Endothelial cell of umbilical vein (primary cell): ENCODE data around the gene FAM53B. TPM values are rescaled to one million over a fixed set of nuclear protein-coding genes. Genes with fewer than 3 reads are reported as not detected.

Experiments used
- BruUV-seq: library from RNA; stranded (reverse); fragments of 400-500 nt; replicated peaks from 2 replicates; lab custom pipeline; 2021; lab: Mats Ljungman, UMichigan
- CTCF ChIA-PET: fragments of 300-600, 350-600 bp; sonication (Branson Sonifier 250); formaldehyde crosslinking; loops from one replicate; lab custom pipeline; 2021; ENCODE audit warnings: antibody characterized with exemption, inconsistent platforms; lab: Charles Lee
- POLR2A ChIA-PET: fragments of 300-600, 350-600 bp; sonication (Branson Sonifier 250); formaldehyde crosslinking; loops from one replicate; lab custom pipeline; 2021; ENCODE audit warnings: antibody characterized with exemption, inconsistent platforms; lab: Charles Lee
- DNase-seq: peaks from one replicate; pipeline ENCODE4 v3.0.0-alpha.2; 2011; ENCODE audit warnings: low read depth, low spot score
- FAIRE-seq: peaks from 2 replicates; lab custom pipeline; 2011; peaks lifted over from hg19 to GRCh38; lab: Jason Lieb, UNC
- H2AFZ ChIP-seq: 2 replicates; pipeline ENCODE4 v1.6.0; 2012; ENCODE audit warnings: low read depth, low read length, control low read depth, inconsistent platforms
- H3K27ac ChIP-seq: 2 replicates; pipeline ENCODE4 v1.5.1; 2011; ENCODE audit warnings: low read depth, mild to moderate bottlenecking, control low read depth, low read length, moderate library complexity; ENCODE audit not compliant: insufficient read depth
- H3K27me3 ChIP-seq, 2 experiments: 2 replicates each; pipeline versions ENCODE4 v1.6.0 to v1.6.1; 2011; ENCODE audit warnings: low read length in 2 of 2, mixed read lengths in 1 of 2; ENCODE audit not compliant: control insufficient read depth in 2 of 2, insufficient read depth in 2 of 2
- H3K36me3 ChIP-seq, 2 experiments: 2 replicates in 1 of 2; 3 replicates in 1 of 2; pipeline ENCODE4 v1.5.1; 2011; ENCODE audit warnings: low read length in 2 of 2, mild to moderate bottlenecking in 1 of 2, moderate library complexity in 1 of 2; ENCODE audit not compliant: control insufficient read depth in 2 of 2, insufficient read depth in 2 of 2; ENCODE audit errors: extremely low read depth in 1 of 2
- H3K4me1 ChIP-seq: 3 replicates; pipeline ENCODE4 v1.5.1; 2011; ENCODE audit warnings: mild to moderate bottlenecking, low read length; ENCODE audit not compliant: control insufficient read depth, insufficient read depth; ENCODE audit errors: extremely low read depth
- H3K4me2 ChIP-seq: 2 replicates; pipeline ENCODE4 v1.6.1; 2011; ENCODE audit warnings: low read length, control low read depth, mixed read lengths; ENCODE audit not compliant: insufficient read depth
- H3K4me3 ChIP-seq, 3 experiments: fragments of 200-600 bp in 1 of 3; sonication (generic), shearing (Covaris generic) in 1 of 3; replicated peaks in 1 of 3; 2 replicates each; pipeline ENCODE4 v1.5.1; 2011 to 2016; ENCODE audit warnings: control low read depth in 3 of 3, low read length in 3 of 3, mild to moderate bottlenecking in 2 of 3, inconsistent platforms in 1 of 3, low read depth in 1 of 3, moderate library complexity in 1 of 3; ENCODE audit not compliant: insufficient read depth in 1 of 3
- H3K79me2 ChIP-seq: 2 replicates; pipeline ENCODE4 v1.6.0; 2012; ENCODE audit warnings: low read length, inconsistent platforms; ENCODE audit not compliant: control insufficient read depth, insufficient read depth
- H3K9ac ChIP-seq: replicated peaks from 2 replicates; pipeline ENCODE3; 2011; ENCODE audit warnings: low read length, control low read depth; ENCODE audit not compliant: insufficient read depth; ENCODE audit errors: extremely low read depth
- H3K9me1 ChIP-seq: replicated peaks from 3 replicates; pipeline ENCODE4 v1.6.0; 2011; ENCODE audit warnings: mild to moderate bottlenecking, low read length; ENCODE audit not compliant: control insufficient read depth, insufficient read depth; ENCODE audit errors: extremely low read depth
- H3K9me3 ChIP-seq: replicated peaks from 2 replicates; pipeline ENCODE4 v1.5.1; 2012; ENCODE audit warnings: low read length, inconsistent platforms; ENCODE audit not compliant: control insufficient read depth, insufficient read depth
- H4K20me1 ChIP-seq: replicated peaks from 2 replicates; pipeline ENCODE3; 2011; ENCODE audit warnings: mild to moderate bottlenecking, low read length; ENCODE audit not compliant: control insufficient read depth, insufficient read depth; ENCODE audit errors: extremely low read depth
- EZH2 ChIP-seq: IDR thresholded peaks from 2 replicates; pipeline ENCODE4 v1.6.1; 2012; ENCODE audit warnings: borderline replicate concordance, low read depth, mild to moderate bottlenecking, moderate library complexity, low read length, inconsistent platforms; ENCODE audit not compliant: severe bottlenecking
- FOS ChIP-seq: IDR thresholded peaks from 2 replicates; pipeline ENCODE4 v1.6.1; 2011; ENCODE audit warnings: mild to moderate bottlenecking, low read length, moderate library complexity, borderline replicate concordance; ENCODE audit not compliant: insufficient read depth
- GATA2 ChIP-seq: IDR thresholded peaks from 2 replicates; pipeline ENCODE4 v1.7.0; 2011; ENCODE audit warnings: low read depth, mild to moderate bottlenecking, moderate library complexity, mixed read lengths, low read length; ENCODE audit not compliant: insufficient read length, insufficient read depth
- JUN ChIP-seq: IDR thresholded peaks from 2 replicates; pipeline ENCODE4 v1.6.1; 2011; ENCODE audit warnings: borderline replicate concordance, low read depth; ENCODE audit not compliant: insufficient read length, insufficient read depth
- MYC ChIP-seq: IDR thresholded peaks from one replicate; pipeline ENCODE4 v1.6.1; 2011; ENCODE audit warnings: mild to moderate bottlenecking, low read depth, low read length
- POLR2A ChIP-seq: IDR thresholded peaks from 2 replicates; pipeline ENCODE4 v1.6.1; 2012; ENCODE audit warnings: low read depth, mild to moderate bottlenecking, control low read depth, low read length
- POLR2AphosphoS5 ChIP-seq: IDR thresholded peaks from 2 replicates; pipeline ENCODE4 v1.6.1; 2012; ENCODE audit warnings: low read depth, mild to moderate bottlenecking, control low read depth, low read length, moderate library complexity; ENCODE audit not compliant: insufficient read depth
- dilution Hi-C: fragments of 300-500 bp; cut with MboI; formaldehyde crosslinking; loops from one replicate; pipeline ENCODE4 v1.15.0; 2019; ENCODE audit warnings: low sequenced_read_pairs; ENCODE audit not compliant: extremely low pct_ligation_motif_present
- intact Hi-C: fragments of 100-400 bp; cut with micrococcal nuclease; formaldehyde crosslinking; loops from one replicate; pipeline ENCODE4 v1.10.0; 2022
- polyA plus RNA-seq, 4 experiments: library from polyadenylated mRNA; depleted of rRNA in 3 of 4; stranded (reverse) in 3 of 4; unstranded in 1 of 4; fragments of >200 nt; gene quantifications; 2 replicates each; pipeline versions ENCODE4 v1.2.1 to v1.2.3, GENCODE V29; 2011 to 2012; ENCODE audit warnings: missing spikeins in 1 of 4
- total RNA-seq: library from RNA; stranded (reverse); gene quantifications from 2 replicates; pipeline ENCODE4 v1.2.3, GENCODE V29; 2021
- TF ChIP-seq, protein P1 (sequence below): IDR thresholded peaks from 2 replicates; pipeline ENCODE4 v1.6.1; 2011; ENCODE audit not compliant: insufficient read depth, insufficient read length
- TF ChIP-seq, protein P2 (sequence below), 2 donors: IDR thresholded peaks; 1 replicate in 1 of 2; 2 replicates in 1 of 2; pipeline ENCODE4 v1.5.1; 2011; ENCODE audit warnings: low read length in 2 of 2, mild to moderate bottlenecking in 2 of 2, moderate library complexity in 2 of 2, control low read depth in 1 of 2, inconsistent platforms in 1 of 2, low read depth in 1 of 2; ENCODE audit not compliant: insufficient read depth in 1 of 2; ENCODE audit errors: extremely low read depth in 1 of 2

Gene FAM53B
- total and polyA plus RNA-seq, 2 donors (not counting 3 experiments of a cell fraction or from before 2014, with no cell fraction given) = 8.5 to 21.1 TPM

DNA sequence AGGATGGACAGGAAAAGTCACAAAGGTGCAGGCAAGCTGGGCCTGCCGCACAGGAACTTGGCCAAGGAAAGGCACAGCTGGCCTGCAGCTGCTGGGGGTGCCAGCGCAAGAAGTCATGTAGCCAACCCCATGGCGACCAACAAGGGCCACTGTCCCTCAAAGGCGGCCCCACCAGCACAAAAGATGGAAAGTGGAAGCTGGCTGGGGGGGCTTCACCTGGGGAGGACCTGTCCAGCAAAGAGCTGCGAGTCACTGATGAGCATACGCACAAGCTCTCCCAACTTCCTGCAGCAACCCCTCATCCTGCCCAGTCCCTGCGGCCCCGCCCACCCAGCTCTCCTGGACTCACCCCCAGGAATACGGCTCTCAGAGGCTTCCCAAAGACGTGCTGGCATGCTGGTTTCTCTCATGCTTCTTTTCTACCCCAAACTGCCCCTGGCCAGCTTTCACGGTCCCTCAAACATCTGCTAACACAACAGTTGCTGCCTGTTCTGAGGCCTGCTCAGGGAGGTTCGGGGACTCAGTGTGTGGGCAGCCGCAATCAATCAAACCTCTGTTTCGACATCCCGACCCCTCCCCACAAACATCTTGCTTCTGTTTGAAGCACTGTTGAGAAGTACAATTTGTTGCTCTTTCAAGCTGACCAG lies 67.6 kb downstream of the FAM53B start:
- CTCF ChIA-PET = interaction anchor here (0.8 to 1.7 kb wide), 3 partner anchors 11 to 65 kb away, joined by 3 to 6 read pairs (median 3); no protein-coding TSS in a partner anchor
- H4K20me1 ChIP-seq = no peaks in the 10 kb centered on the region

More for the DNA sequence above, 67.6 kb downstream of the FAM53B start:
- POLR2A ChIA-PET = no interaction called here
- no TSS peak for BruUV-seq
- Histone ChIP-seq H3K9ac (no peak overlapping the region), H3K4me2 (no peak overlapping the region), H3K79me2 (peaks cover 7% of the 10 kb centered on the region), H3K9me1 (no peaks in the 10 kb centered on the region), H3K4me1 (no peaks in the 10 kb centered on the region), H3K27me3 (no peaks in the 10 kb centered on the region), H3K36me3 (peaks cover 0 to 2% of the 10 kb centered on the region in 2 experiments), H3K27ac (no peak overlapping the region), H3K4me3 (no peak overlapping the region), H3K9me3 (no peaks in the 10 kb centered on the region), H2AFZ (no peak overlapping the region)
- DNase-seq (no peak), FAIRE-seq (no peak)
- intact Hi-C loops (no loop called here), dilution Hi-C loops (no loop called here)
- TF ChIP-seq, protein P1, sequence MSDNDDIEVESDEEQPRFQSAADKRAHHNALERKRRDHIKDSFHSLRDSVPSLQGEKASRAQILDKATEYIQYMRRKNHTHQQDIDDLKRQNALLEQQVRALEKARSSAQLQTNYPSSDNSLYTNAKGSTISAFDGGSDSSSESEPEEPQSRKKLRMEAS = no peak
- TF ChIP-seq POLR2A = no peak
- no peak for TF ChIP-seq EZH2
- no peak for TF ChIP-seq FOS
- TF ChIP-seq POLR2AphosphoS5 = no peak
- TF ChIP-seq, protein P2, sequence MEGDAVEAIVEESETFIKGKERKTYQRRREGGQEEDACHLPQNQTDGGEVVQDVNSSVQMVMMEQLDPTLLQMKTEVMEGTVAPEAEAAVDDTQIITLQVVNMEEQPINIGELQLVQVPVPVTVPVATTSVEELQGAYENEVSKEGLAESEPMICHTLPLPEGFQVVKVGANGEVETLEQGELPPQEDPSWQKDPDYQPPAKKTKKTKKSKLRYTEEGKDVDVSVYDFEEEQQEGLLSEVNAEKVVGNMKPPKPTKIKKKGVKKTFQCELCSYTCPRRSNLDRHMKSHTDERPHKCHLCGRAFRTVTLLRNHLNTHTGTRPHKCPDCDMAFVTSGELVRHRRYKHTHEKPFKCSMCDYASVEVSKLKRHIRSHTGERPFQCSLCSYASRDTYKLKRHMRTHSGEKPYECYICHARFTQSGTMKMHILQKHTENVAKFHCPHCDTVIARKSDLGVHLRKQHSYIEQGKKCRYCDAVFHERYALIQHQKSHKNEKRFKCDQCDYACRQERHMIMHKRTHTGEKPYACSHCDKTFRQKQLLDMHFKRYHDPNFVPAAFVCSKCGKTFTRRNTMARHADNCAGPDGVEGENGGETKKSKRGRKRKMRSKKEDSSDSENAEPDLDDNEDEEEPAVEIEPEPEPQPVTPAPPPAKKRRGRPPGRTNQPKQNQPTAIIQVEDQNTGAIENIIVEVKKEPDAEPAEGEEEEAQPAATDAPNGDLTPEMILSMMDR (IDR thresholded peaks at IDR 0.05; ENCODE audit: extremely low read depth in 1 of 2, insufficient read depth in 1 of 2, low read depth in 1 of 2, low read length in 2 of 2) = no peak
- no peak for TF ChIP-seq JUN
- no peak for TF ChIP-seq GATA2
- TF ChIP-seq MYC = no peak
